Measurements from ENCODE around the gene MSL3B.
A peak's percentile ranks its signal among the peaks of the same experiment; 100 is the strongest.

Gene MSL3B

DNA sequence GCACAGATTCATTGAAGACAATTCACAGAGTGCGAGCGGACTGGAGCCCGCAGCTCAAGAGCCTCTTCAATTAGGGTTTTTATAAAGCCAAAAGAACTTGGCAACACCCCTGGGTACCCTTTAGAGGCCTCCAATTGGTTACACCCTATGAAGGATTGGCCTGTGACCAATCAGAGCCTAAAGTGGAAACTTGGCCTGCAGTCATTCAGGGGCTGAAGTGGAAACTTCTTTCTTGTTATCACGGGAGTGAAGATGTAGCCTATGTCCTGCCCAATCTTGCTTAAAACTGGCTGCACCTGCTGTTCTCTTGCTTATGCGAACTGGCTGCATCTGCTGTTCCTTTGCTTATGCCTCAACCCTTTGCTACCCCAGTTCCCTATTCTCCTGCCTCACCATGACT is 12.0 kb downstream of the MSL3B start:
- 96% methylated on average over 5 of the region's 5 CpGs for WGBS, 2 donors

DNA sequence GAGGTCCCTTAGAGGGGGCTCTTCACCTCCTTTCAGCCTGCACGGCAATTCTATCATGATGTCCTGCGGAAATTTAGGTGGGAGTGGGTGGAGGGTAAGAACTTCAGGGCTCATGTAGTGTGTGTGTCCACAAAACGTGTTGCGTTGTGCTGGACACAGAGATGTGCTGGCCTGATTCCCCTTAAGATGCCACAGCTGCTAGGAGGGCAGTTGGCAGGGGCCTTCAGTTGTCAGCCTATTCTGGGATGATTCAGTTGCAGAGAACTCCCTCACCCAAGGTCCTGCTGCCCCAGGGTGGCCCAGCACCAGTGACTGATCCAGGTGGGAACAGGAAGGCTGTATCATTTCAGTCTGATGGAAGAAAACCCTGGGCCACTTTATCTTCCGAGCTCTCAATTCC is 12.8 kb downstream of the MSL3B start:
- Histone ChIP-seq H3K27ac (ENCODE audit: low read depth in 1 of 2, low read length in 2 of 2) (no peak overlapping the region), H3K4me1 (ENCODE audit: control insufficient read depth in 1 of 2, insufficient read depth in 2 of 2, low read length in 2 of 2) (no peaks in the 10 kb centered on the region), H3K4me3 (ENCODE audit: low read length in 2 of 2) (no peak overlapping the region), H3K36me3 (ENCODE audit: control insufficient read depth in 1 of 2, insufficient read depth in 2 of 2, low read length in 1 of 2) (no peaks in the 10 kb centered on the region), H3K9me3 (ENCODE audit: control insufficient read depth, low read length) (no peaks in the 10 kb centered on the region), H3K27me3 (ENCODE audit: control insufficient read depth in 1 of 2, insufficient read depth in 2 of 2, low read length in 1 of 2) (no peaks in the 10 kb centered on the region)
- intact Hi-C loops (cut with DNase I): no loop called here
- ATAC-seq (ENCODE audit: low FRiP score) (no peak), DNase-seq (no peak)
- WGBS, 2 donors: 79 to 86% methylated on average over 5 of the region's 5 CpGs

More for the DNA sequence above, 12.0 kb downstream of the MSL3B start:
- H3K9me3 ChIP-seq (ENCODE audit: control insufficient read depth, low read length): peaks cover 1% of the 10 kb centered on the region
- H3K36me3 ChIP-seq (ENCODE audit: control insufficient read depth in 1 of 2, insufficient read depth in 2 of 2, low read length in 1 of 2): no peaks in the 10 kb centered on the region
- intact Hi-C loops (cut with DNase I): no loop called here
- no peak overlapping the region for H3K4me3 ChIP-seq (ENCODE audit: low read length in 2 of 2)
- no peak for ATAC-seq (ENCODE audit: low FRiP score)
- H3K4me1 ChIP-seq (ENCODE audit: control insufficient read depth in 1 of 2, insufficient read depth in 2 of 2, low read length in 2 of 2): no peaks in the 10 kb centered on the region
- no peak overlapping the region for H3K27ac ChIP-seq (ENCODE audit: low read depth in 1 of 2, low read length in 2 of 2)
- no peaks in the 10 kb centered on the region for H3K27me3 ChIP-seq (ENCODE audit: control insufficient read depth in 1 of 2, insufficient read depth in 2 of 2, low read length in 1 of 2)
- DNase-seq: no peak

- DNase-seq (peak; percentile 94 to 96), ATAC-seq (ENCODE audit: low FRiP score) (peak; percentile 98)
- Histone ChIP-seq H3K27ac (ENCODE audit: low read depth in 1 of 2, low read length in 2 of 2) (no peak within 1 kb of the TSS), H3K36me3 (ENCODE audit: control insufficient read depth in 1 of 2, insufficient read depth in 2 of 2, low read length in 1 of 2) (no peaks in the 10 kb centered on the region), H3K27me3 (ENCODE audit: control insufficient read depth in 1 of 2, insufficient read depth in 2 of 2, low read length in 1 of 2) (no peaks in the 10 kb centered on the region), H3K4me3 (ENCODE audit: low read length in 2 of 2) (peak within 1 kb of the TSS; percentile 31 to 68), H3K4me1 (ENCODE audit: control insufficient read depth in 1 of 2, insufficient read depth in 2 of 2, low read length in 2 of 2) (no peaks in the 10 kb centered on the region), H3K9me3 (ENCODE audit: control insufficient read depth, low read length) (no peaks in the 10 kb centered on the region)
- 0% methylated on average over 60 of the region's 60 CpGs for WGBS, 2 donors
- intact Hi-C loops (cut with DNase I): no loop called here
These were observed 13.8 kb downstream of the MSL3B start, which contains the start of gene HJURP for GRCh38 chr2:233854241-233854981. Gene HJURP (minus strand): TSS chr2:233854535. CDS start chr2:233854500, 35 bp downstream.

GRCh38 chr2:233853883-233854240 is 14.3 kb downstream of the MSL3B start:
- 0 to 2% methylated on average over 23 to 25 of the region's 25 CpGs for WGBS, 2 donors
- peak; percentile 2 for ATAC-seq (ENCODE audit: low FRiP score)
- H3K9me3 ChIP-seq (ENCODE audit: control insufficient read depth, low read length): no peaks in the 10 kb centered on the region

DNA sequence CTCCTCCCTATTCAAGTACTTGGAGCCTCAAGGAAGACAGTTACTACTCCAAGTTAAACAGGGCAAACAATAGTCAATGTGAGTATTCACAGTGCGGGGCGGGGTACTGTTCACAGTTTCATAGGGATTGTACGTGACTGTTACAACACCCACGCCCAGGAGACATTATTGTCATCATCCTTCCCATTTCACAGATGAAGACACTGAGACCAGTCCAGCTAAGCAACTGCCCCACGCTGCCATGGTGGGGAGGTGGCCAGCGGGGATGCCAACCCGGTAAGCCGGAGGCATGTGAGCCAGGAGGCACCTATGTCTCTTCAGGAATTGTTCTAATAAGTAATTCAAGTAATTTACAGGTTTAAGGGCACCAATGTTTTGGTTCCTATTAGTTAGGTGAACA is 14.8 kb downstream of the MSL3B start:
- H3K4me3 ChIP-seq (ENCODE audit: low read length in 2 of 2): no peak overlapping the region
- H3K4me1 ChIP-seq (ENCODE audit: control insufficient read depth in 1 of 2, insufficient read depth in 2 of 2, low read length in 2 of 2): no peaks in the 10 kb centered on the region
- no peaks in the 10 kb centered on the region for H3K36me3 ChIP-seq (ENCODE audit: control insufficient read depth in 1 of 2, insufficient read depth in 2 of 2, low read length in 1 of 2)
- DNase-seq (peak in 1 of 2 donors; percentile 38), ATAC-seq (ENCODE audit: low FRiP score) (no peak)
- intact Hi-C loops (cut with DNase I): no loop called here
- 34 to 35% methylated on average over 8 of the region's 8 CpGs for WGBS, 2 donors
- H3K27me3 ChIP-seq (ENCODE audit: control insufficient read depth in 1 of 2, insufficient read depth in 2 of 2, low read length in 1 of 2): no peaks in the 10 kb centered on the region
- no peaks in the 10 kb centered on the region for H3K9me3 ChIP-seq (ENCODE audit: control insufficient read depth, low read length)
- no peak overlapping the region for H3K27ac ChIP-seq (ENCODE audit: low read depth in 1 of 2, low read length in 2 of 2)

More at GRCh38 chr2:233853883-233854240, 14.3 kb downstream of the MSL3B start:
- Histone ChIP-seq H3K27ac (ENCODE audit: low read depth in 1 of 2, low read length in 2 of 2) (no peak overlapping the region), H3K4me3 (ENCODE audit: low read length in 2 of 2) (peak overlapping the region; percentile 6 to 45), H3K4me1 (ENCODE audit: control insufficient read depth in 1 of 2, insufficient read depth in 2 of 2, low read length in 2 of 2) (no peaks in the 10 kb centered on the region), H3K27me3 (ENCODE audit: control insufficient read depth in 1 of 2, insufficient read depth in 2 of 2, low read length in 1 of 2) (no peaks in the 10 kb centered on the region), H3K36me3 (ENCODE audit: control insufficient read depth in 1 of 2, insufficient read depth in 2 of 2, low read length in 1 of 2) (no peaks in the 10 kb centered on the region)
- DNase-seq: peak in 1 of 2 donors; percentile 59
- intact Hi-C loops (cut with DNase I): no loop called here

GRCh38 chr2:233852056-233852455 is 16.1 kb downstream of the MSL3B start:
- no peak for DNase-seq
- no peaks in the 10 kb centered on the region for H3K27me3 ChIP-seq (ENCODE audit: control insufficient read depth in 1 of 2, insufficient read depth in 2 of 2, low read length in 1 of 2)
- WGBS, 2 donors: 40 to 61% methylated on average over 3 of the region's 3 CpGs
- no peaks in the 10 kb centered on the region for H3K36me3 ChIP-seq (ENCODE audit: control insufficient read depth in 1 of 2, insufficient read depth in 2 of 2, low read length in 1 of 2)
- intact Hi-C loops (cut with DNase I): no loop called here
- H3K27ac ChIP-seq (ENCODE audit: low read depth in 1 of 2, low read length in 2 of 2): no peak overlapping the region
- no peaks in the 10 kb centered on the region for H3K9me3 ChIP-seq (ENCODE audit: control insufficient read depth, low read length)
- no peak for ATAC-seq (ENCODE audit: low FRiP score)
- no peak overlapping the region for H3K4me3 ChIP-seq (ENCODE audit: low read length in 2 of 2)
- H3K4me1 ChIP-seq (ENCODE audit: control insufficient read depth in 1 of 2, insufficient read depth in 2 of 2, low read length in 2 of 2): no peaks in the 10 kb centered on the region

GRCh38 chr2:233851169-233851568 is 17.0 kb downstream of the MSL3B start:
- intact Hi-C loops (cut with DNase I): no loop called here
- Histone ChIP-seq H3K27ac (ENCODE audit: low read depth in 1 of 2, low read length in 2 of 2) (no peak overlapping the region), H3K4me1 (ENCODE audit: control insufficient read depth in 1 of 2, insufficient read depth in 2 of 2, low read length in 2 of 2) (no peaks in the 10 kb centered on the region), H3K36me3 (ENCODE audit: control insufficient read depth in 1 of 2, insufficient read depth in 2 of 2, low read length in 1 of 2) (no peaks in the 10 kb centered on the region), H3K9me3 (ENCODE audit: control insufficient read depth, low read length) (no peaks in the 10 kb centered on the region), H3K27me3 (ENCODE audit: control insufficient read depth in 1 of 2, insufficient read depth in 2 of 2, low read length in 1 of 2) (no peaks in the 10 kb centered on the region), H3K4me3 (ENCODE audit: low read length in 2 of 2) (no peak overlapping the region)
- WGBS, 2 donors: 95 to 96% methylated on average over 6 of the region's 6 CpGs
- no peak for ATAC-seq (ENCODE audit: low FRiP score)
- no peak for DNase-seq

- ATAC-seq (ENCODE audit: low FRiP score) (no peak), DNase-seq (no peak)
- Histone ChIP-seq H3K27me3 (ENCODE audit: control insufficient read depth in 1 of 2, insufficient read depth in 2 of 2, low read length in 1 of 2) (no peaks in the 10 kb centered on the region), H3K36me3 (ENCODE audit: control insufficient read depth in 1 of 2, insufficient read depth in 2 of 2, low read length in 1 of 2) (no peaks in the 10 kb centered on the region), H3K4me3 (ENCODE audit: low read length in 2 of 2) (no peak overlapping the region), H3K9me3 (ENCODE audit: control insufficient read depth, low read length) (no peaks in the 10 kb centered on the region), H3K4me1 (ENCODE audit: control insufficient read depth in 1 of 2, insufficient read depth in 2 of 2, low read length in 2 of 2) (no peaks in the 10 kb centered on the region), H3K27ac (ENCODE audit: low read depth in 1 of 2, low read length in 2 of 2) (no peak overlapping the region)
- WGBS, 2 donors: 87 to 92% methylated on average over 7 of the region's 7 CpGs
- intact Hi-C loops (cut with DNase I): no loop called here
These were observed 17.4 kb downstream of the MSL3B start for GRCh38 chr2:233850745-233851144.

DNA sequence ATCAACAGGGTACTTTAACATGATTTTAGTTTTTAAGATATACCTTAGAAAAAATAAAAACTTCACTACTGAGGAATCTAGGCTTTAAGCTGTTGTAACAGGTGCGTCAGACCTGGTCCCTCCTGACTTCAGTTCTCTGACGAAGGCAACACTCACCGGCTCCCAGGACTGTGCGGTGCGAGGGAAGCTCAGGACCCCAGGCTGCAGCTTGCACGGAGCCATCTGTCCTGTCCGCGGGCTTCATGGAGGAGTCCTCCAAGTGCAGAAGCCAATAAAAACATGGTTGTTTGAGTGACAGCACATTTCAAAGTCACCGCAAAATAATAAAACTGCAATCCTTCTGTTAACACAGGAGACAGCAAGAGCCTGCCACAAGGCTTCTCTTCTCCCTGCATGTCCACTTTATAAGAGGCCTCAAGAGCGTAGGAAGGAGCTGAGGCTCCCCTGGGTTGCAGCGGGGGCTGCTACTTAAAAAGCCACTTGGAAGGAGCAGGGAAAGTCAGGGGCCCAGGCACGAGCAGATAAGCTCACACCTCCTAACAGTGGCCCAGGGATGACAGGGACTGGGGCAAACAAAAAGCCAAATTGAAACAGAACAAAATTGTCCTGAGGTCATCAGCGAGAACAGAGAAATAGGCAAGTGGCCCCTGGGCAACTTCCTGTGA is 18.4 kb downstream of the MSL3B start:
- peak in 1 of 2 donors; percentile 63 for DNase-seq
- no peaks in the 10 kb centered on the region for H3K9me3 ChIP-seq (ENCODE audit: control insufficient read depth, low read length)
- WGBS, 2 donors: 88 to 92% methylated on average over 13 of the region's 13 CpGs
- no peaks in the 10 kb centered on the region for H3K27me3 ChIP-seq (ENCODE audit: control insufficient read depth in 1 of 2, insufficient read depth in 2 of 2, low read length in 1 of 2)
- no peaks in the 10 kb centered on the region for H3K4me1 ChIP-seq (ENCODE audit: control insufficient read depth in 1 of 2, insufficient read depth in 2 of 2, low read length in 2 of 2)
- ATAC-seq (ENCODE audit: low FRiP score): no peak
- intact Hi-C loops (cut with DNase I): no loop called here
- no peak overlapping the region for H3K4me3 ChIP-seq (ENCODE audit: low read length in 2 of 2)
- H3K27ac ChIP-seq (ENCODE audit: low read depth in 1 of 2, low read length in 2 of 2): no peak overlapping the region
- no peaks in the 10 kb centered on the region for H3K36me3 ChIP-seq (ENCODE audit: control insufficient read depth in 1 of 2, insufficient read depth in 2 of 2, low read length in 1 of 2)

All from aorta (tissue), 5 donors.